Endothelial cell of umbilical vein (primary cell): Measurements from ENCODE around the gene PDX1. TPM values are rescaled to one million over a fixed set of nuclear protein-coding genes. Genes with fewer than 3 reads are reported as not detected.

Experiments used
- BruUV-seq: library from RNA; stranded (reverse); fragments of 400-500 nt; replicated peaks from 2 replicates; lab custom pipeline; 2021; lab: Mats Ljungman, UMichigan
- CTCF ChIA-PET: fragments of 300-600, 350-600 bp; sonication (Branson Sonifier 250); formaldehyde crosslinking; loops from one replicate; lab custom pipeline; 2021; ENCODE audit warnings: antibody characterized with exemption, inconsistent platforms; lab: Charles Lee
- POLR2A ChIA-PET: fragments of 300-600, 350-600 bp; sonication (Branson Sonifier 250); formaldehyde crosslinking; loops from one replicate; lab custom pipeline; 2021; ENCODE audit warnings: antibody characterized with exemption, inconsistent platforms; lab: Charles Lee
- DNase-seq: peaks from one replicate; pipeline ENCODE4 v3.0.0-alpha.2; 2011; ENCODE audit warnings: low read depth, low spot score
- FAIRE-seq: peaks from 2 replicates; lab custom pipeline; 2011; peaks lifted over from hg19 to GRCh38; lab: Jason Lieb, UNC
- H2AFZ ChIP-seq: 2 replicates; pipeline ENCODE4 v1.6.0; 2012; ENCODE audit warnings: low read depth, low read length, control low read depth, inconsistent platforms
- H3K27ac ChIP-seq: 2 replicates; pipeline ENCODE4 v1.5.1; 2011; ENCODE audit warnings: low read depth, mild to moderate bottlenecking, control low read depth, low read length, moderate library complexity; ENCODE audit not compliant: insufficient read depth
- H3K27me3 ChIP-seq, 2 experiments: 2 replicates each; pipeline versions ENCODE4 v1.6.0 to v1.6.1; 2011; ENCODE audit warnings: low read length in 2 of 2, mixed read lengths in 1 of 2; ENCODE audit not compliant: control insufficient read depth in 2 of 2, insufficient read depth in 2 of 2
- H3K36me3 ChIP-seq, 2 experiments: 2 replicates in 1 of 2; 3 replicates in 1 of 2; pipeline ENCODE4 v1.5.1; 2011; ENCODE audit warnings: low read length in 2 of 2, mild to moderate bottlenecking in 1 of 2, moderate library complexity in 1 of 2; ENCODE audit not compliant: control insufficient read depth in 2 of 2, insufficient read depth in 2 of 2; ENCODE audit errors: extremely low read depth in 1 of 2
- H3K4me1 ChIP-seq: 3 replicates; pipeline ENCODE4 v1.5.1; 2011; ENCODE audit warnings: mild to moderate bottlenecking, low read length; ENCODE audit not compliant: control insufficient read depth, insufficient read depth; ENCODE audit errors: extremely low read depth
- H3K4me2 ChIP-seq: 2 replicates; pipeline ENCODE4 v1.6.1; 2011; ENCODE audit warnings: low read length, control low read depth, mixed read lengths; ENCODE audit not compliant: insufficient read depth
- H3K4me3 ChIP-seq, 3 experiments: fragments of 200-600 bp in 1 of 3; sonication (generic), shearing (Covaris generic) in 1 of 3; replicated peaks in 1 of 3; 2 replicates each; pipeline ENCODE4 v1.5.1; 2011 to 2016; ENCODE audit warnings: control low read depth in 3 of 3, low read length in 3 of 3, mild to moderate bottlenecking in 2 of 3, inconsistent platforms in 1 of 3, low read depth in 1 of 3, moderate library complexity in 1 of 3; ENCODE audit not compliant: insufficient read depth in 1 of 3
- H3K79me2 ChIP-seq: 2 replicates; pipeline ENCODE4 v1.6.0; 2012; ENCODE audit warnings: low read length, inconsistent platforms; ENCODE audit not compliant: control insufficient read depth, insufficient read depth
- H3K9ac ChIP-seq: replicated peaks from 2 replicates; pipeline ENCODE3; 2011; ENCODE audit warnings: low read length, control low read depth; ENCODE audit not compliant: insufficient read depth; ENCODE audit errors: extremely low read depth
- H3K9me1 ChIP-seq: replicated peaks from 3 replicates; pipeline ENCODE4 v1.6.0; 2011; ENCODE audit warnings: mild to moderate bottlenecking, low read length; ENCODE audit not compliant: control insufficient read depth, insufficient read depth; ENCODE audit errors: extremely low read depth
- H3K9me3 ChIP-seq: replicated peaks from 2 replicates; pipeline ENCODE4 v1.5.1; 2012; ENCODE audit warnings: low read length, inconsistent platforms; ENCODE audit not compliant: control insufficient read depth, insufficient read depth
- H4K20me1 ChIP-seq: replicated peaks from 2 replicates; pipeline ENCODE3; 2011; ENCODE audit warnings: mild to moderate bottlenecking, low read length; ENCODE audit not compliant: control insufficient read depth, insufficient read depth; ENCODE audit errors: extremely low read depth
- CTCF ChIP-seq, 2 donors: IDR thresholded peaks; 1 replicate in 1 of 2; 2 replicates in 1 of 2; pipeline ENCODE4 v1.5.1; 2011; ENCODE audit warnings: low read length in 2 of 2, mild to moderate bottlenecking in 2 of 2, moderate library complexity in 2 of 2, control low read depth in 1 of 2, inconsistent platforms in 1 of 2, low read depth in 1 of 2; ENCODE audit not compliant: insufficient read depth in 1 of 2; ENCODE audit errors: extremely low read depth in 1 of 2
- EZH2 ChIP-seq: IDR thresholded peaks from 2 replicates; pipeline ENCODE4 v1.6.1; 2012; ENCODE audit warnings: borderline replicate concordance, low read depth, mild to moderate bottlenecking, moderate library complexity, low read length, inconsistent platforms; ENCODE audit not compliant: severe bottlenecking
- FOS ChIP-seq: IDR thresholded peaks from 2 replicates; pipeline ENCODE4 v1.6.1; 2011; ENCODE audit warnings: mild to moderate bottlenecking, low read length, moderate library complexity, borderline replicate concordance; ENCODE audit not compliant: insufficient read depth
- GATA2 ChIP-seq: IDR thresholded peaks from 2 replicates; pipeline ENCODE4 v1.7.0; 2011; ENCODE audit warnings: low read depth, mild to moderate bottlenecking, moderate library complexity, mixed read lengths, low read length; ENCODE audit not compliant: insufficient read length, insufficient read depth
- JUN ChIP-seq: IDR thresholded peaks from 2 replicates; pipeline ENCODE4 v1.6.1; 2011; ENCODE audit warnings: borderline replicate concordance, low read depth; ENCODE audit not compliant: insufficient read length, insufficient read depth
- MAX ChIP-seq: IDR thresholded peaks from 2 replicates; pipeline ENCODE4 v1.6.1; 2011; ENCODE audit not compliant: insufficient read depth, insufficient read length
- MYC ChIP-seq: IDR thresholded peaks from one replicate; pipeline ENCODE4 v1.6.1; 2011; ENCODE audit warnings: mild to moderate bottlenecking, low read depth, low read length
- POLR2A ChIP-seq: IDR thresholded peaks from 2 replicates; pipeline ENCODE4 v1.6.1; 2012; ENCODE audit warnings: low read depth, mild to moderate bottlenecking, control low read depth, low read length
- POLR2AphosphoS5 ChIP-seq: IDR thresholded peaks from 2 replicates; pipeline ENCODE4 v1.6.1; 2012; ENCODE audit warnings: low read depth, mild to moderate bottlenecking, control low read depth, low read length, moderate library complexity; ENCODE audit not compliant: insufficient read depth
- dilution Hi-C: fragments of 300-500 bp; cut with MboI; formaldehyde crosslinking; loops from one replicate; pipeline ENCODE4 v1.15.0; 2019; ENCODE audit warnings: low sequenced_read_pairs; ENCODE audit not compliant: extremely low pct_ligation_motif_present
- intact Hi-C: fragments of 100-400 bp; cut with micrococcal nuclease; formaldehyde crosslinking; loops from one replicate; pipeline ENCODE4 v1.10.0; 2022
- polyA plus RNA-seq, 4 experiments: library from polyadenylated mRNA; depleted of rRNA in 3 of 4; stranded (reverse) in 3 of 4; unstranded in 1 of 4; fragments of >200 nt; gene quantifications; 2 replicates each; pipeline versions ENCODE4 v1.2.1 to v1.2.3, GENCODE V29; 2011 to 2012; ENCODE audit warnings: missing spikeins in 1 of 4
- total RNA-seq: library from RNA; stranded (reverse); gene quantifications from 2 replicates; pipeline ENCODE4 v1.2.3, GENCODE V29; 2021

Gene PDX1
- total and polyA plus RNA-seq, 2 donors (not counting 3 experiments of a cell fraction or from before 2014, with no cell fraction given): not detected

- intact Hi-C loops (loop anchor here (10.0 kb wide), 1 partner anchor 592 kb away; no protein-coding TSS in a partner anchor), dilution Hi-C loops (no loop called here)
- no peak overlapping the region for H3K4me3 ChIP-seq
- no peak for DNase-seq
- H3K36me3 ChIP-seq: no peaks in the 10 kb centered on the region
- no peaks in the 10 kb centered on the region for H3K79me2 ChIP-seq
- no TSS peak for BruUV-seq
- peaks cover 18% of the 10 kb centered on the region for H3K4me1 ChIP-seq
- no peaks in the 10 kb centered on the region for H3K9me1 ChIP-seq
- no peak for FAIRE-seq
- H3K9me3 ChIP-seq: no peaks in the 10 kb centered on the region
- peaks cover 55 to 88% of the 10 kb centered on the region in 2 experiments for H3K27me3 ChIP-seq
- H3K9ac ChIP-seq: no peak overlapping the region
- no peak overlapping the region for H2AFZ ChIP-seq
- no peak overlapping the region for H3K4me2 ChIP-seq
- no peaks in the 10 kb centered on the region for H4K20me1 ChIP-seq
- no peak for TF ChIP-seq CTCF (IDR thresholded peaks at IDR 0.05; ENCODE audit: extremely low read depth in 1 of 2, insufficient read depth in 1 of 2, low read depth in 1 of 2, low read length in 2 of 2)
- no peak for TF ChIP-seq MAX
- TF ChIP-seq GATA2: no peak
- no peak for TF ChIP-seq FOS
- TF ChIP-seq POLR2A: no peak
- TF ChIP-seq JUN: no peak
- no peak for TF ChIP-seq MYC
- no peak for TF ChIP-seq EZH2
- no peak for TF ChIP-seq POLR2AphosphoS5
- ChIA-PET POLR2A (interaction anchor here (0.7 kb wide), 1 partner anchor 182 kb away, joined by 4 read pairs; no protein-coding TSS in a partner anchor), CTCF (interaction anchor here (0.7 to 5.2 kb wide), 3 partner anchors 18 to 128 kb away, joined by 3 to 135 read pairs (median 25); no protein-coding TSS in a partner anchor)
- H3K27ac ChIP-seq: no peak overlapping the region
Measured at GRCh38 chr13:27956576-27957300, 36.9 kb downstream of the PDX1 start.
